Measurements from ENCODE around the gene TRAIP. TPM values are rescaled to one million over a fixed set of nuclear protein-coding genes. Genes with fewer than 3 reads are reported as not detected.

Gene TRAIP
- polyA plus RNA-seq, 2 of the 4 experiments (the other 2 are of a cell fraction): 10.2 to 10.7 TPM

GRCh38 chr3:49792371-49793150 lies 63.8 kb downstream of the TRAIP start:
- H3K27ac ChIP-seq: no peak overlapping the region
- POLR2A ChIA-PET: no interaction called here
- CTCF ChIA-PET: interaction anchor here (0.8 to 1.5 kb wide), 2 partner anchors 10 to 46 kb away, joined by 4 to 6 read pairs; partner anchors contain the start of gene INKA1
- 69% methylated on average over 8 of the region's 10 CpGs for WGBS (ENCODE audit: missing lambda C conversion rate)
- ATAC-seq (no peak), FAIRE-seq (no peak), DNase-seq (ENCODE audit: low read depth in 1 of 2, low spot score in 1 of 2) (no peak)
- H3K4me2 ChIP-seq: no peak overlapping the region
- no peaks in the 10 kb centered on the region for H3K4me1 ChIP-seq
- no peak overlapping the region for H3K4me3 ChIP-seq
- no peaks in the 10 kb centered on the region for H3K9me3 ChIP-seq
- TF ChIP-seq BHLHE40 (IDR thresholded peaks at IDR 0.05; ENCODE audit: low read depth, low read length) (no peak), MAFK (IDR thresholded peaks at IDR 0.05; ENCODE audit: partially characterized antibody) (no peak), REST (IDR thresholded peaks at IDR 0.05) (no peak), ZFP36 (IDR thresholded peaks at IDR 0.05; ENCODE audit: borderline replicate concordance, partially characterized antibody) (no peak), HDAC2 (IDR thresholded peaks at IDR 0.05) (no peak), KDM5A (IDR thresholded peaks at IDR 0.05) (no peak), HMGXB4 (CRISPR knock-in tag; IDR thresholded peaks at IDR 0.05; ENCODE audit: borderline replicate concordance) (no peak), JUNB (IDR thresholded peaks at IDR 0.05) (no peak), USF2 (IDR thresholded peaks at IDR 0.05) (no peak), SMC3 (IDR thresholded peaks at IDR 0.05) (no peak), NPAS2 (CRISPR knock-in tag; IDR thresholded peaks at IDR 0.05; ENCODE audit: borderline replicate concordance) (no peak), ATOH8 (CRISPR knock-in tag; IDR thresholded peaks at IDR 0.05; ENCODE audit: low read depth) (no peak), POLR2A (IDR thresholded peaks at IDR 0.05; ENCODE audit: low read length) (no peak), ESRRA (IDR thresholded peaks at IDR 0.05; ENCODE audit: borderline replicate concordance, low read length) (no peak), TP53 (CRISPR knock-in tag; IDR thresholded peaks at IDR 0.05) (no peak), TFCP2L1 (CRISPR knock-in tag; IDR thresholded peaks at IDR 0.05) (no peak), RARB (CRISPR knock-in tag; IDR thresholded peaks at IDR 0.05) (no peak), MYC (IDR thresholded peaks at IDR 0.05; ENCODE audit: borderline replicate concordance, low read length) (no peak)

GRCh38 chr3:49791571-49791970 lies 64.8 kb downstream of the TRAIP start:
- CTCF ChIA-PET: interaction anchor here (1.2 to 1.5 kb wide), 2 partner anchors 11 to 47 kb away, joined by 3 to 6 read pairs; partner anchors contain the start of gene INKA1
- no peak for TF ChIP-seq HOXA7 (CRISPR knock-in tag; IDR thresholded peaks at IDR 0.05)
- TF ChIP-seq NR3C1 (IDR thresholded peaks at IDR 0.05): no peak
- TF ChIP-seq BHLHE40 (IDR thresholded peaks at IDR 0.05; ENCODE audit: low read depth, low read length): no peak
- TF ChIP-seq CHD2 (IDR thresholded peaks at IDR 0.05; ENCODE audit: low read length, partially characterized antibody): no peak
- no peak for TF ChIP-seq TFCP2L1 (CRISPR knock-in tag; IDR thresholded peaks at IDR 0.05)
- TF ChIP-seq EHF (CRISPR knock-in tag; IDR thresholded peaks at IDR 0.05): no peak
- no peak for TF ChIP-seq ATOH8 (CRISPR knock-in tag; IDR thresholded peaks at IDR 0.05; ENCODE audit: low read depth)
- TF ChIP-seq FOSL2 (IDR thresholded peaks at IDR 0.05): no peak
- no peak for TF ChIP-seq FOSL2 (CRISPR knock-in tag; IDR thresholded peaks at IDR 0.05)
- no peak for TF ChIP-seq SREBF2 (IDR thresholded peaks at IDR 0.05)
- TF ChIP-seq ZNF302 (CRISPR knock-in tag; IDR thresholded peaks at IDR 0.05): no peak
- no peak for TF ChIP-seq RCOR1 (IDR thresholded peaks at IDR 0.05; ENCODE audit: low read depth, low read length)
- TF ChIP-seq EP300 (IDR thresholded peaks at IDR 0.05): no peak
- no peak for TF ChIP-seq JUN (IDR thresholded peaks at IDR 0.05)
- no peak for TF ChIP-seq GATA3 (IDR thresholded peaks at IDR 0.05; ENCODE audit: borderline replicate concordance)
- no peak for TF ChIP-seq RAD21 (conservative IDR thresholded peaks at IDR 0.05 in 1 of 2, IDR thresholded peaks at IDR 0.05 in 1 of 2)
- TF ChIP-seq CBX2 (IDR thresholded peaks at IDR 0.05; ENCODE audit: borderline replicate concordance, low read depth): no peak

More at GRCh38 chr3:49791571-49791970, 64.8 kb downstream of the TRAIP start:
- no peak for FAIRE-seq
- 70% methylated on average over 2 of the region's 4 CpGs for WGBS (ENCODE audit: missing lambda C conversion rate)
- POLR2A ChIA-PET: no interaction called here
- ATAC-seq: no peak
- H3K4me1 ChIP-seq: peaks cover 5% of the 10 kb centered on the region
- H3K27ac ChIP-seq: no peak overlapping the region
- DNase-seq (ENCODE audit: low read depth in 1 of 2, low spot score in 1 of 2): no peak
- no peaks in the 10 kb centered on the region for H3K9me3 ChIP-seq
- H3K4me3 ChIP-seq: no peak overlapping the region
- H3K4me2 ChIP-seq: no peak overlapping the region
